K562 (cell line): ENCODE measurements around the gene CPS1. TPM values are rescaled to one million over a fixed set of nuclear protein-coding genes. Genes with fewer than 3 reads are reported as not detected.

Experiments used
- ATAC-seq: fragments of 200-7000 bp; cut with Tn5 transposase; 3 replicates; pipeline ENCODE4 v1.9.1; 2020; ENCODE audit warnings: moderate library complexity
- BruUV-seq: library from RNA; stranded (reverse); fragments of 400-500 nt; replicated peaks from 2 replicates; lab custom pipeline; 2021; lab: Mats Ljungman, UMichigan
- CTCF ChIA-PET: fragments of 300-600 bp; formaldehyde crosslinking; extraction: SDS; loops from one replicate; lab custom pipeline; 2021; ENCODE audit warnings: low intra/inter-chr PET ratio; lab: Yijun Ruan, JAX
- POLR2A ChIA-PET: fragments of 300-600, 350-650 bp; sonication (Branson Sonifier 250); formaldehyde crosslinking; extraction: SDS; loops from one replicate; lab custom pipeline; 2021; ENCODE audit warnings: antibody characterized with exemption, inconsistent platforms; lab: Yijun Ruan, JAX
- DNase-seq, 4 experiments: peaks; one replicate each; pipeline versions ENCODE4 v3.0.0 to v3.0.0-alpha.2; 2011 to 2018; ENCODE audit warnings: low spot score in 3 of 4, mixed read lengths in 3 of 4; ENCODE audit errors: extremely low read depth in 1 of 4
- FAIRE-seq: peaks from 2 replicates; lab custom pipeline; 2011; peaks lifted over from hg19 to GRCh38; lab: Jason Lieb, UNC
- H2AFZ ChIP-seq: 2 replicates; pipeline ENCODE4 v1.6.0; 2011; ENCODE audit warnings: low read depth, low read length, control low read depth, inconsistent platforms
- H3K27ac ChIP-seq: fragments of 200-600 bp; 3 replicates; pipeline ENCODE4 v1.8.0; 2011; ENCODE audit warnings: low read depth, mild to moderate bottlenecking, control low read depth, inconsistent platforms, low read length, moderate library complexity, mixed read lengths; ENCODE audit errors: extremely low read depth
- H3K27me3 ChIP-seq, 2 experiments: fragments of 300-600 bp in 1 of 2; 2 replicates in 1 of 2; 3 replicates in 1 of 2; pipeline versions ENCODE4 v1.6.0 to v1.8.0; 2011; ENCODE audit warnings: inconsistent platforms in 2 of 2, low read length in 2 of 2, mild to moderate bottlenecking in 1 of 2, mixed read lengths in 1 of 2, moderate library complexity in 1 of 2; ENCODE audit not compliant: control insufficient read depth in 2 of 2, insufficient read depth in 2 of 2
- H3K36me3 ChIP-seq: fragments of 300-600 bp; 3 replicates; pipeline ENCODE4 v1.8.0; 2011; ENCODE audit warnings: mild to moderate bottlenecking, low read length, inconsistent platforms; ENCODE audit not compliant: control insufficient read depth, insufficient read depth
- H3K4me1 ChIP-seq, 2 experiments: fragments of 200-600 bp in 1 of 2; replicated peaks in 1 of 2; 2 replicates in 1 of 2; 3 replicates in 1 of 2; pipeline versions ENCODE4 v1.5.1 to v1.8.0; 2011; ENCODE audit warnings: inconsistent platforms in 2 of 2, low read length in 2 of 2, mild to moderate bottlenecking in 1 of 2, mixed read lengths in 1 of 2, moderate library complexity in 1 of 2; ENCODE audit not compliant: control insufficient read depth in 2 of 2, insufficient read depth in 2 of 2
- H3K4me2 ChIP-seq: 2 replicates; pipeline ENCODE4 v1.6.1; 2011; ENCODE audit warnings: low read length, control low read depth, inconsistent platforms, mixed read lengths; ENCODE audit not compliant: insufficient read depth
- H3K4me3 ChIP-seq: fragments of 200-600 bp; sonication (generic), shearing (Covaris generic); 2 replicates; pipeline ENCODE4 v1.5.1; 2016; ENCODE audit warnings: control low read depth, inconsistent platforms
- H3K79me2 ChIP-seq: fragments of 200-600 bp; 3 replicates; pipeline ENCODE4 v1.8.0; 2011; ENCODE audit warnings: low read length, inconsistent platforms; ENCODE audit not compliant: control insufficient read depth, insufficient read depth
- H3K9ac ChIP-seq, 2 experiments: 2 replicates each; pipeline versions ENCODE4 v1.6.0 to v1.6.1; 2011; ENCODE audit warnings: low read depth in 2 of 2, low read length in 2 of 2, control low read depth in 1 of 2, inconsistent platforms in 1 of 2, mild to moderate bottlenecking in 1 of 2, mixed read lengths in 1 of 2; ENCODE audit not compliant: insufficient read depth in 1 of 2
- H3K9me1 ChIP-seq: one replicate; pipeline ENCODE4 v1.6.0; 2011; ENCODE audit warnings: inconsistent platforms, mild to moderate bottlenecking, low read length, moderate library complexity; ENCODE audit not compliant: control insufficient read depth, insufficient read depth
- H3K9me3 ChIP-seq: replicated peaks from 2 replicates; pipeline ENCODE4 v1.5.1; 2011; ENCODE audit warnings: low read depth, low read length, inconsistent platforms; ENCODE audit not compliant: control insufficient read depth, insufficient read depth
- H4K20me1 ChIP-seq: replicated peaks from 2 replicates; pipeline ENCODE4 v1.6.1; 2011; ENCODE audit warnings: low read length, inconsistent platforms, mixed read lengths; ENCODE audit not compliant: control insufficient read depth, insufficient read depth
- ARID1B ChIP-seq: fragments of 450-650 bp; IDR thresholded peaks from 2 replicates; pipeline ENCODE4 v1.6.1; 2016; ENCODE audit warnings: antibody characterized with exemption, mild to moderate bottlenecking, inconsistent platforms
- ARNT ChIP-seq, 2 experiments: fragments of 450-650 bp; IDR thresholded peaks; 2 replicates each; pipeline ENCODE4 v1.6.1; 2016; ENCODE audit warnings: mild to moderate bottlenecking in 1 of 2
- CBX8 ChIP-seq: fragments of 200-600 bp; sonication (generic); IDR thresholded peaks from 2 replicates; pipeline ENCODE4 v1.6.1; 2012; ENCODE audit warnings: borderline replicate concordance, mixed run types, low read depth, mild to moderate bottlenecking, moderate library complexity, mixed read lengths, low read length, control low read depth, inconsistent platforms; ENCODE audit not compliant: poor library complexity, severe bottlenecking; ENCODE audit errors: extremely low read depth
- CCNT2 ChIP-seq: IDR thresholded peaks from 2 replicates; pipeline ENCODE4 v1.6.1; 2011; ENCODE audit warnings: borderline replicate concordance, low read depth, mild to moderate bottlenecking, moderate library complexity, mixed read lengths, low read length; ENCODE audit not compliant: insufficient read length; ENCODE audit errors: extremely low read depth
- DDX20 ChIP-seq: fragments of 450-650 bp; IDR thresholded peaks from 2 replicates; pipeline ENCODE4 v1.6.1; 2016; ENCODE audit warnings: missing genetic modification characterization, low read depth, mild to moderate bottlenecking, missing compliant biosample characterization, moderate library complexity
- EGR1 ChIP-seq: fragments of 450-650 bp; conservative IDR thresholded peaks from 2 replicates; pipeline ENCODE4 v1.6.1; 2017; ENCODE audit warnings: mild to moderate bottlenecking
- HNRNPH1 ChIP-seq: fragments of 200-400 bp; formaldehyde crosslinking; optimal IDR thresholded peaks from 2 replicates; pipeline ENCODE3; 2017; ENCODE audit warnings: low read depth, mild to moderate bottlenecking, low read length, moderate library complexity
- KDM5B ChIP-seq: fragments of 200-600 bp; sonication (generic); IDR thresholded peaks from 2 replicates; pipeline ENCODE4 v1.6.1; 2012; ENCODE audit warnings: low read depth, mild to moderate bottlenecking, moderate library complexity, low read length, control low read depth, inconsistent platforms; ENCODE audit not compliant: insufficient replicate concordance
- LCOR ChIP-seq: sonication (generic); formaldehyde crosslinking; IDR thresholded peaks from 2 replicates; pipeline ENCODE4 v1.8.0; 2022; ENCODE audit warnings: mild to moderate bottlenecking, missing genetic modification reagents
- PYGO2 ChIP-seq: fragments of 450-650 bp; IDR thresholded peaks from 2 replicates; pipeline ENCODE4 v1.6.1; 2016; ENCODE audit warnings: mild to moderate bottlenecking, missing genetic modification characterization, moderate library complexity, missing compliant biosample characterization
- RAD21 ChIP-seq, 2 experiments: fragments of 250-450 bp in 1 of 2; fragments of 450-650 bp in 1 of 2; sonication (Bioruptor Pico) in 1 of 2; formaldehyde crosslinking in 1 of 2; IDR thresholded peaks in 1 of 2; conservative IDR thresholded peaks in 1 of 2; 2 replicates each; pipeline versions ENCODE4 v1.4.0 to v1.8.0; 2020 to 2022; ENCODE audit warnings: mild to moderate bottlenecking in 2 of 2, moderate library complexity in 1 of 2
- XRCC3 ChIP-seq: fragments of 450-650 bp; IDR thresholded peaks from 2 replicates; pipeline ENCODE4 v1.6.1; 2017; ENCODE audit warnings: mild to moderate bottlenecking, moderate library complexity
- ZC3H4 ChIP-seq: sonication (generic); formaldehyde crosslinking; IDR thresholded peaks from 2 replicates; pipeline ENCODE4 v1.9.0; 2021; ENCODE audit warnings: missing genetic modification reagents, borderline replicate concordance
- ZNF217 ChIP-seq: sonication (generic); formaldehyde crosslinking; IDR thresholded peaks from 2 replicates; pipeline ENCODE4 v1.8.0; 2022; ENCODE audit warnings: mild to moderate bottlenecking, missing genetic modification reagents
- ZNF586 ChIP-seq: fragments of 450-650 bp; formaldehyde crosslinking; conservative IDR thresholded peaks from 2 replicates; pipeline ENCODE4 v1.4.0; 2020; ENCODE audit warnings: mild to moderate bottlenecking, moderate library complexity
- ZNF785 ChIP-seq: fragments of 250-450 bp; sonication (Bioruptor Pico); IDR thresholded peaks from 2 replicates; pipeline ENCODE4 v1.4.0; 2020; ENCODE audit warnings: mild to moderate bottlenecking
- in situ Hi-C: fragments of 300-500 bp; cut with MboI; formaldehyde crosslinking; loops from 4 replicates; pipeline ENCODE4 v1.15.0; 2018; ENCODE audit warnings: inconsistent platforms, mixed read lengths
- intact Hi-C: fragments of 100-400 bp; cut with micrococcal nuclease; formaldehyde crosslinking; loops from 2 replicates; pipeline ENCODE4 v1.14.2; 2022
- polyA plus RNA-seq, 8 experiments: library from polyadenylated mRNA; depleted of rRNA in 4 of 8; stranded (reverse) in 5 of 8; unstranded in 3 of 8; fragments of >200 nt; fragmentation: Nextera tagmentation in 2 of 8; fragmentation: Illumina TruSeq in 1 of 8; extraction: Ambion mirVana in 2 of 8; extraction: Trizol in 1 of 8; gene quantifications; 2 replicates each; pipeline versions ENCODE4 v1.2.1 to v1.2.3, GENCODE V29; 2011 to 2014; ENCODE audit warnings: inconsistent platforms in 1 of 8, missing spikeins in 1 of 8
- total RNA-seq, 7 experiments: library from RNA; depleted of rRNA in 6 of 7; stranded (reverse); fragments of >200 nt in 6 of 7; fragmentation: Illumina TruSeq in 2 of 7; extraction: Trizol in 2 of 7; gene quantifications; 2 replicates each; pipeline versions ENCODE4 v1.2.1 to v1.2.3, GENCODE V29; 2011 to 2021; ENCODE audit warnings: low replicate concordance in 1 of 7
- TF ChIP-seq, protein P1 (sequence below): IDR thresholded peaks from 3 replicates; pipeline ENCODE4 v1.6.1; 2011; ENCODE audit warnings: borderline replicate concordance, mild to moderate bottlenecking; ENCODE audit not compliant: insufficient read length, insufficient read depth
- TF ChIP-seq, protein P2 (sequence below): sonication (generic); formaldehyde crosslinking; IDR thresholded peaks from 2 replicates; pipeline ENCODE4 v1.8.0; 2022; ENCODE audit warnings: missing genetic modification reagents, mild to moderate bottlenecking, borderline replicate concordance
- TF ChIP-seq, protein P3 (sequence below): sonication (generic); formaldehyde crosslinking; IDR thresholded peaks from 2 replicates; pipeline ENCODE4 v1.8.0; 2022; ENCODE audit warnings: mild to moderate bottlenecking, low read depth, missing genetic modification reagents

The CPS1 gene
- total and polyA plus RNA-seq, 9 of the 15 experiments (the other 6 are each of a cell fraction or from before 2014, with no cell fraction given) = 2.4 to 13.5 (median 6.0) TPM

DNA sequence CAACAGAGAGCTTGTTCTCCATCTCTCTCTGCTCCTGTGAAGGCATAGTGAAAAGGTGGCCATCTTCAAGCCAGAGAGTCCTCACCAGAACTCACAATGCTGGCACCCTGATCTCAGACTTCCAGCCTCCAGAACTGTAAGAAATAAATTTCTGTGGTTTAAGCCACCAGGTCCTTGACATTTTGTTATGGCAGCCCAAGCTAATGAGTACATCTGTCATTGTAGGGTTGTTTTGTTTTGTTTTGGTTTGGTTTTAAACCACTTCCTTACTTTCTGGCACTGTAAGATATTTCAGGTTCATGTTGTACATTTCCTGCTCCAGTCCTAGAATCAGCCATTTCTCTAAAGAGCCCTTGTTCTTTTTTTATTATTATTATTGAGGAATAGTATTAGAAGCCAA lies 171.2 kb downstream of the CPS1 start:
- Histone ChIP-seq H3K9ac (no peak overlapping the region), H4K20me1 (no peaks in the 10 kb centered on the region), H3K9me1 (no peaks in the 10 kb centered on the region), H3K4me3 (no peak overlapping the region), H3K27me3 (no peaks in the 10 kb centered on the region), H3K4me1 (no peaks in the 10 kb centered on the region), H3K79me2 (no peaks in the 10 kb centered on the region), H3K4me2 (no peak overlapping the region), H2AFZ (no peak overlapping the region), H3K27ac (no peak overlapping the region), H3K36me3 (no peaks in the 10 kb centered on the region), H3K9me3 (no peaks in the 10 kb centered on the region)
- no peak for FAIRE-seq
- BruUV-seq = no TSS peak
- POLR2A ChIA-PET = no interaction called here
- intact Hi-C loops = no loop called here
- CTCF ChIA-PET = no interaction called here
- in situ Hi-C loops = no loop called here
- DNase-seq = no peak
- ATAC-seq = no peak
- TF ChIP-seq XRCC3 (no peak), ARID1B (no peak), PYGO2 (tag) (no peak), LCOR (CRISPR knock-in tag) (no peak), ZNF586 (no peak), CBX8 (no peak), CCNT2 (no peak), ZC3H4 (CRISPR knock-in tag) (no peak), RAD21 (CRISPR knock-in tag; conservative IDR thresholded peaks at IDR 0.05 in 1 of 2, IDR thresholded peaks at IDR 0.05 in 1 of 2) (no peak), KDM5B (no peak), ZNF785 (CRISPR knock-in tag) (no peak), DDX20 (tag) (no peak), EGR1 (no peak), HNRNPH1 (no peak), ZNF217 (CRISPR knock-in tag) (no peak), ARNT (IDR thresholded peaks at IDR 0.05) (no peak)
- TF ChIP-seq, protein P1, sequence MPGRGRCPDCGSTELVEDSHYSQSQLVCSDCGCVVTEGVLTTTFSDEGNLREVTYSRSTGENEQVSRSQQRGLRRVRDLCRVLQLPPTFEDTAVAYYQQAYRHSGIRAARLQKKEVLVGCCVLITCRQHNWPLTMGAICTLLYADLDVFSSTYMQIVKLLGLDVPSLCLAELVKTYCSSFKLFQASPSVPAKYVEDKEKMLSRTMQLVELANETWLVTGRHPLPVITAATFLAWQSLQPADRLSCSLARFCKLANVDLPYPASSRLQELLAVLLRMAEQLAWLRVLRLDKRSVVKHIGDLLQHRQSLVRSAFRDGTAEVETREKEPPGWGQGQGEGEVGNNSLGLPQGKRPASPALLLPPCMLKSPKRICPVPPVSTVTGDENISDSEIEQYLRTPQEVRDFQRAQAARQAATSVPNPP = no peak
- TF ChIP-seq, protein P2, sequence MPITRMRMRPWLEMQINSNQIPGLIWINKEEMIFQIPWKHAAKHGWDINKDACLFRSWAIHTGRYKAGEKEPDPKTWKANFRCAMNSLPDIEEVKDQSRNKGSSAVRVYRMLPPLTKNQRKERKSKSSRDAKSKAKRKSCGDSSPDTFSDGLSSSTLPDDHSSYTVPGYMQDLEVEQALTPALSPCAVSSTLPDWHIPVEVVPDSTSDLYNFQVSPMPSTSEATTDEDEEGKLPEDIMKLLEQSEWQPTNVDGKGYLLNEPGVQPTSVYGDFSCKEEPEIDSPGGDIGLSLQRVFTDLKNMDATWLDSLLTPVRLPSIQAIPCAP (CRISPR knock-in tag) = no peak
- TF ChIP-seq, protein P3, sequence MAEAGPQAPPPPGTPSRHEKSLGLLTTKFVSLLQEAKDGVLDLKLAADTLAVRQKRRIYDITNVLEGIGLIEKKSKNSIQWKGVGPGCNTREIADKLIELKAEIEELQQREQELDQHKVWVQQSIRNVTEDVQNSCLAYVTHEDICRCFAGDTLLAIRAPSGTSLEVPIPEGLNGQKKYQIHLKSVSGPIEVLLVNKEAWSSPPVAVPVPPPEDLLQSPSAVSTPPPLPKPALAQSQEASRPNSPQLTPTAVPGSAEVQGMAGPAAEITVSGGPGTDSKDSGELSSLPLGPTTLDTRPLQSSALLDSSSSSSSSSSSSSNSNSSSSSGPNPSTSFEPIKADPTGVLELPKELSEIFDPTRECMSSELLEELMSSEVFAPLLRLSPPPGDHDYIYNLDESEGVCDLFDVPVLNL (CRISPR knock-in tag) = no peak
